Fibroblast of pulmonary artery (primary cell): Measurements from ENCODE around the gene NAB2.
"Not testable (repeated sequence)": the region's sequence is repeated elsewhere in the genome, so short reads cannot be mapped to it uniquely, and the experiment has no call there.

Experiments used
- DNase-seq: peaks from one replicate; pipeline ENCODE4 v3.0.0-alpha.2; 2010; ENCODE audit warnings: low read depth
- H3K4me3 ChIP-seq: replicated peaks from 2 replicates; pipeline ENCODE4 v1.5.1; 2011; ENCODE audit warnings: low read depth, mild to moderate bottlenecking, control low read depth, low read length, moderate library complexity
- TF ChIP-seq, protein P1 (sequence below): IDR thresholded peaks from 2 replicates; pipeline ENCODE4 v1.5.1; 2011; ENCODE audit warnings: mild to moderate bottlenecking, control low read depth, low read length, inconsistent platforms; ENCODE audit errors: missing control alignments

NAB2 gene

DNA sequence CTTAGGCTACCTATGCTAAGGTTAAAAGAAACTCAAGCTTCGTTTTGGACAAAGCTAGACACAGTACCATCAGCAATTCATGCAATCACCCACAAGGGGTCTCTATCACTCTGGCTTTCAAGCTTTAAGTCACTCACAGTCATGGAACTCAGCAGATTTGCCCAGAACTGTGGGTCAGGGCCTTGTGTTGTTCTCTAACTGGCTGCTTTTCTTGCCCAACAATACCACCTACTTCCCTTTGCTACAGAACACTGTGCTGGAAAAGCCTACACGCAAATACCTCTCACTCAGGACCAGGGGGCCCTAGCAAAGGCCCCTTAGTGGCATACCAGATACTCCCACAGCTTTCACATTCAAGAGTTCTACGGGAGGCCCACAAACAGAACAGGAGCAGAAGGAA lies 19.4 kb upstream of the NAB2 start:
- TF ChIP-seq, protein P1, sequence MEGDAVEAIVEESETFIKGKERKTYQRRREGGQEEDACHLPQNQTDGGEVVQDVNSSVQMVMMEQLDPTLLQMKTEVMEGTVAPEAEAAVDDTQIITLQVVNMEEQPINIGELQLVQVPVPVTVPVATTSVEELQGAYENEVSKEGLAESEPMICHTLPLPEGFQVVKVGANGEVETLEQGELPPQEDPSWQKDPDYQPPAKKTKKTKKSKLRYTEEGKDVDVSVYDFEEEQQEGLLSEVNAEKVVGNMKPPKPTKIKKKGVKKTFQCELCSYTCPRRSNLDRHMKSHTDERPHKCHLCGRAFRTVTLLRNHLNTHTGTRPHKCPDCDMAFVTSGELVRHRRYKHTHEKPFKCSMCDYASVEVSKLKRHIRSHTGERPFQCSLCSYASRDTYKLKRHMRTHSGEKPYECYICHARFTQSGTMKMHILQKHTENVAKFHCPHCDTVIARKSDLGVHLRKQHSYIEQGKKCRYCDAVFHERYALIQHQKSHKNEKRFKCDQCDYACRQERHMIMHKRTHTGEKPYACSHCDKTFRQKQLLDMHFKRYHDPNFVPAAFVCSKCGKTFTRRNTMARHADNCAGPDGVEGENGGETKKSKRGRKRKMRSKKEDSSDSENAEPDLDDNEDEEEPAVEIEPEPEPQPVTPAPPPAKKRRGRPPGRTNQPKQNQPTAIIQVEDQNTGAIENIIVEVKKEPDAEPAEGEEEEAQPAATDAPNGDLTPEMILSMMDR = peak; percentile 98
- no peak overlapping the region for H3K4me3 ChIP-seq
- peak; percentile 95 for DNase-seq

DNA sequence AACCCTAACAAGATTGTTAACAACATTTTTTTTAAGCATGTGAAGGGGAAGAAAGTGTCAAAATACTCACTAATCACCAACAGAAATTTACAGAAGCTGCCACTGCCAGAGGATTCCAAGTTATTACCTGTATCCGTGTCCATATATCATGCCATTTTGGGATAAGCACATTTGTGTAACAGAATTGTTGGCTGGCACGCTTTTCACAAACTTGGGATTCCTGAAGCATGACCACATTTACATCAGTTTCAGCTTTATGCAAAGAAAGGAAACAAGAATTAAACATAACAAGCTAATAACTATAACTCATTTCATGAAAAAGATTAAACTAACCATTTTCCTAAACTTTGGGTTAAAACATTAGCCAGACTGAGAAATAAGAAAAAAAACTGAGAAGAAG lies 16.3 kb upstream of the NAB2 start:
- TF ChIP-seq, protein P1 = no peak
- H3K4me3 ChIP-seq = no peak overlapping the region
- DNase-seq = no peak

GRCh38 chr12:57073566-57074450 lies 15.1 kb upstream of the NAB2 start:
- not testable (repeated sequence) for DNase-seq, H3K4me3 ChIP-seq

DNA sequence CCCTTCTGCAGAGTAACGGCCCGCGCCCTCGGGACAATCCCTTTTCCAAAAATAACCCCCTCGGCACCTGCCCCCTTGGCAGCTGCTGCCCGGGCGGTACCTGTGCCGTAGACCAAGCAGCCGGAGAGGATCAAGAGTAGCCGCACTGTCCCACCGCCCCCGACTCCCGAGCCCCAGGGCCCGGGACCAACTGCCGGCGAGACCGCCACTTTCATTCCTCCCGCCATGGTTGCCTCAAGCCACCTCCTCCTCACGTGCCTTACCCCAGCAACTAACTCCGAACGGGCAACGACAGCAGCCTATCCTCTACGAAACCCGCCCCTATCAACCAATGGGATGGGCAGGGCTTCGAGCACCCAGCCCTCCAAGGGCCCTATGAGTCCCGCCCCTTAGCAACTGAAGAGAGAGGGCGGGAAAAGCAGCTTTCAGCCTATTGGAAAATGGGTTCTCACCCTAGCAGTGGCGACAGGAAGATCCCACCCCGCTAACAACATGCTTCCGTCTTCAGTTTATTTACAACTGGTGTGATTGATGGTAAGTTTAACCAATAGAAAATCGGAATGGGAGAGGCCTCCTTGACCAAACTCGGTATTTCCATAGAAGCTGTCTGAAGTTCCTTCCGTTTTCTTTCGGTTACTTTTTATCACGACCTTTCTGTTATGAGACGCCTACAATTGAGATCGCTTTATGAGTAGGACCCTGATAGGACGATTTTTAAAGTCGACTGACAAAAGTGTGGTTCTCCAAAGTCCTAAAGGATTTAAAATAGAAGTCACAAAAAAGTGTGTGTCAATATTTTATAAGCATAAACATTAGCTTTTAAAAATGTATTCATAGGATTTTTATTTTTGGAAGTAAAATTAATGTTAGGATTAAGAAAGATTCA lies 10.2 kb upstream of the NAB2 start, which contains the start of gene NEMP1:
Gene NEMP1, minus strand, starts transcription at position 273 of the 886 bp plus-strand sequence. Its CDS starts 46 bp downstream, at position 227.
- DNase-seq = peak; percentile 100
- TF ChIP-seq, protein P1 = no peak
- H3K4me3 ChIP-seq = peak within 1 kb of the TSS; percentile 80

- H3K4me3 ChIP-seq = no peak overlapping the region
- DNase-seq = no peak
- TF ChIP-seq, protein P1 = no peak
Observed at GRCh38 chr12:57079821-57080220, 9.1 kb upstream of the NAB2 start.

- TF ChIP-seq, protein P1 = no peak
- no peak for DNase-seq
- no peak overlapping the region for H3K4me3 ChIP-seq
Observed at GRCh38 chr12:57080855-57081254, 8.1 kb upstream of the NAB2 start.

DNA sequence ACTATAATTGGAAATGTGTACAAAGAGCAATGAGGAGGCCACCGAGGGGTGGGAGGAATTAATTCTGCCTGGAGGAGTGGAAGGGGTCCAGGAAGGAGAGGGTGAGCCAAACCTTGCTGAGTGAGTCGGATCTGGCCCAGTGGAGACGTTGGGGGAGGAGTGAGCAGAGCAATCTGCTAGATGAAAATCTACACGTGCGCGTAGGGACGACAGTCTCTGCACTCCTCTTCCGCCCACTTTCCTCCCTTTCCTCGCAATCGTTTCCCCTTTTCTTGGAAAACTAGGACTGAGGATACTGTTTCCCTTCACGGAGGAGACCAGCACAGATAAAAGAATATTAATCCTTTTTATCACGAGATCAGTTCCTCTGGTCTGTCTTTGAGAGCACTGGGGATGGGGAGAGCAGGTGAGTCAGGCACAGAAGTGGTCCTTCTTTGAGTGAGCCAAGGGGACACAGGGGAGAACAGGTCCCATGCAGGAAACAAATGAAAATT lies 2.9 kb upstream of the NAB2 start:
- TF ChIP-seq, protein P1 = no peak
- H3K4me3 ChIP-seq = peak overlapping the region; percentile 79
- peak; percentile 72 for DNase-seq
